Panc1 (cell line): Measurements from ENCODE around the gene AAMP.

ENCODE experiments used
- POLR2AphosphoS5 ChIP-seq: IDR thresholded peaks from 2 replicates; pipeline ENCODE4 v1.6.1; 2012; ENCODE audit warnings: mild to moderate bottlenecking, low read depth, low read length, moderate library complexity
- REST ChIP-seq, 2 experiments: IDR thresholded peaks; 2 replicates each; pipeline ENCODE4 v1.6.1; 2011 to 2012; ENCODE audit warnings: low read depth in 2 of 2, control low read depth in 1 of 2, low read length in 1 of 2, mild to moderate bottlenecking in 1 of 2, moderate library complexity in 1 of 2; ENCODE audit not compliant: insufficient read depth in 1 of 2

DNA sequence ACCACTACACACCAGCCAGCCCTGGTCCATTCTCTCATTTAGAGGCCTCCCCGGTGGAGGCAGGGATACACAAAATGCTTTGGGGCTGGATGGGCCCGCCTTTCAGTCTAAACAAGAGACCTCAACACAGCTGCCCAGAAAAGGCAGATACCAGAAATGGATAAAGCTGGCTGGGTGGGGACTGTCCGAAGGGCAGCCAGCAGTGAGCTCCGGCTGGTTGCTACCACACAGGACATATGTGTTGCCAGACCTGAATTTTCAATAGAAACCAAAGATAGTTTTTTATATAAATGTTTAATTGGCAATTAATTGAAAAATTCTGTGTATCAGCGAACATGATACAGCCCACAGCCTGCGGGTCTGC is 7.7 kb downstream of the AAMP start:
- no peak for TF ChIP-seq REST (IDR thresholded peaks at IDR 0.05; ENCODE audit: insufficient read depth in 1 of 2, low read depth in 2 of 2, low read length in 1 of 2)
- no peak for TF ChIP-seq POLR2AphosphoS5
